GM18858 (cell line): Measurements from ENCODE around the gene ZSWIM7.

Source experiments
- ATAC-seq: cut with Tn5 transposase; IDR thresholded peaks from one replicate; pipeline ENCODE4 v1.9.1; 2021; ENCODE audit not compliant: unreplicated experiment

The ZSWIM7 gene

GRCh38 chr17:15935891-15936290, 63.6 kb downstream of the ZSWIM7 start:
- ATAC-seq: no peak

DNA sequence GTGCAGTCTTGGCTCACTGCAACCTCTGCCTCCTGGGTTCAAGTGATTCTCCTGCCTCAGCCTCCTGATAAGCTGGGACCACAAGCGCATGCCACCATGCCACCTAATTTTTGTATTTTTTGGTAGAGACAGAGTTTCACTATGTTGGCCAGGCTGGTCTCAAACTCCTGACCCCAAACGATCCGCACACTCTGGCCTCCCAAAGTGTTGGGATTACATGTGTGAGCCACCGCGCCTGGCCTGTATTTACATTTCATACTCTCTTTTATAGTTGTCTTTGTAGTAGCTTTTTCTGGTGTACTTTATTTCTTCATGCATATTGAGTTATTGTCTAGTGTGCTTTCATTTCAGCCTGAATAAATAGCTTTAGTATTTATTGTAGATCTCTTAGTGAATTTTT, 64.6 kb downstream of the ZSWIM7 start:
- no peak for ATAC-seq

- no peak for ATAC-seq
These were observed 68.1 kb downstream of the ZSWIM7 start for GRCh38 chr17:15931394-15931793.

DNA sequence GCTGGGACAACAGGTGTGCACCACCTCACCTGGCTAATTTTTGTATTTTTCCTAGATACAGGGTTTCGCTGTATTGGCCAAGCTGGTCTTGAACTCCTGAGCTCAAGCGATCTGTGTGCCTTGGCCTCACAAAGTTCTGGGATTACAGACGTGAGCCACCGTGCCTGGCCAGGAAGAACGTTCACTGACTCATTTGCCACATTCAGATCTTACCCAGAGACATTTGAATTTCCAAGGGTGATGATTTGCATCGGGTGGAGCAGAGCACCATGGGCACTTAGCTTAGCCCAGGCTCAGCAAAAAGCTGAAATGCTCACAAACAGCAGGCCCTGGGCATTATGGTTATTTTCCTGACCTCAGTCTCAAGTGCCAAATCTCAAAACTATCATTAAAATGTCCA, 69.1 kb downstream of the ZSWIM7 start:
- no peak for ATAC-seq

GRCh38 chr17:15929941-15930340, 69.6 kb downstream of the ZSWIM7 start:
- no peak for ATAC-seq

GRCh38 chr17:15928286-15928785, 71.2 kb downstream of the ZSWIM7 start:
- no peak for ATAC-seq
